ENCODE measurements around the gene MYL12A. TPM values are rescaled to one million over a fixed set of nuclear protein-coding genes. Genes with fewer than 3 reads are reported as not detected.
A peak's percentile ranks its signal among the peaks of the same experiment; 100 is the strongest.

The MYL12A gene
- total RNA-seq, 1 donor from 2014 or later, result 702 TPM

DNA sequence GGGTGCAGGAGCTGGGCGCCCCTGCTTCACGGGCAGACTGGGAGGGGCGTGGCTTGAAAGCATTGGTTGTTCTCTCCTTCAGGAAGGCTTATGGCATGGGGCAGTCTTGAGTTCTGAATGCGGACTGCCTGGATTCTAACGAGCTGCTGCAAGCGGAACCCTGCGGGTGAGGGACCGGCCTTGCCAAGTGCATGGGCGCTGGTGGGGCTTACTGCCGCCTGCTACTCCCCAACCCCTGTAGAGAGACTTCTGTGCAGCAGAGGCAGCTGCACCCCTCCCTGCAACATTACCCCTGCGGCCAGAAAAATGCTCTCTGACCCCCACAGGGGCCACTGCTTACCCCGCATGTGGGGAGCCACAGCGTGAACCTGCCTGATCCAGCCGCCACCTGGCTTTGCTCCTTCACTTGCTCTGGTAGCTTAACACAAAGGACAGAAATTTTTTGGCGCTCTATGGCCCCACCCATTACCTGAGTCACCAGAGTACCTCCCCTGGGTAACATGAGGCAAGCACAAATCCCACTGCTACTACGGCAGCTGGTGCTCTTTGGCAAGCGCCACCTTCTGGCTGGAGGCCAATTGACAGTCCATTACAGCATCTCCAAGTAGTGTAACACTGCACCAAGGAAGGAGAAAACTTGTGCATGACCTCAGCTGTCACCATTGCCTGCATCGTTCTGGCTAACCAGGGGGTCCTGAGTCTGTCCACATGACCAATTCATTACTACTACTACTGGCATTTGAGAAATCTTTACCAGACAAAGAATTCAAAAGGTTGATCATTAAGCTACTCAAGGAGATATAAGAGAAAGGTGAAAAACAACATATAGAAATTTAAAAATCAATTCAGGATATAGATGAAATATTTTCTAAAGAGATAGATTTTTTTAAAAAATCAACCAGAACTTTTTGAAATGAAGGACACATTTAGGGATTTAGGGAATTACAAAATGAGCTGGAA is 49.7 kb downstream of the MYL12A start:
- no peak for FAIRE-seq

GRCh38 chr18:3304832-3305231 is 57.2 kb downstream of the MYL12A start:
- no peak for TF ChIP-seq CTCF (IDR thresholded peaks at IDR 0.05; ENCODE audit: insufficient read depth, low read length, severe bottlenecking)
- DNase-seq (ENCODE audit: low read depth) (no peak), FAIRE-seq (no peak)
- no peaks in the 10 kb centered on the region for H3K36me3 ChIP-seq (ENCODE audit: control insufficient read depth, insufficient read depth, low read length)
- no peaks in the 10 kb centered on the region for H3K27me3 ChIP-seq (ENCODE audit: control insufficient read depth, insufficient read depth, low read length)
- no peak overlapping the region for H3K4me3 ChIP-seq (ENCODE audit: low read depth, low read length)

More for the DNA sequence above, 49.7 kb downstream of the MYL12A start:
- Histone ChIP-seq H3K27me3 (ENCODE audit: control insufficient read depth, insufficient read depth, low read length) (no peaks in the 10 kb centered on the region), H3K4me3 (ENCODE audit: low read depth, low read length) (peak overlapping the region; percentile 61), H3K36me3 (ENCODE audit: control insufficient read depth, insufficient read depth, low read length) (no peaks in the 10 kb centered on the region)
- peak; percentile 92 for DNase-seq (ENCODE audit: low read depth)
- TF ChIP-seq CTCF (IDR thresholded peaks at IDR 0.05; ENCODE audit: insufficient read depth, low read length, severe bottlenecking), result peak; percentile 73

GRCh38 chr18:3305354-3305762 is 57.8 kb downstream of the MYL12A start:
- Histone ChIP-seq H3K36me3 (ENCODE audit: control insufficient read depth, insufficient read depth, low read length) (no peaks in the 10 kb centered on the region), H3K27me3 (ENCODE audit: control insufficient read depth, insufficient read depth, low read length) (no peaks in the 10 kb centered on the region), H3K4me3 (ENCODE audit: low read depth, low read length) (no peak overlapping the region)
- DNase-seq (ENCODE audit: low read depth) (peak; percentile 99), FAIRE-seq (peak; percentile 50)
- no peak for TF ChIP-seq CTCF (IDR thresholded peaks at IDR 0.05; ENCODE audit: insufficient read depth, low read length, severe bottlenecking)

Other genes starting within 250 kb of the MYL12A start
- 6.0 and 6.3 TPM in 2 replicates for gene LPIN2, start 234.7 kb upstream of the MYL12A start, total RNA-seq
- 0.26 and 0.38 TPM in 2 replicates for gene MYOM1, start 27.8 kb upstream of the MYL12A start, total RNA-seq
- 610 and 649 TPM in 2 replicates for gene MYL12B, start 14.3 kb downstream of the MYL12A start, total RNA-seq
- gene TGIF1, start 202.4 kb downstream of the MYL12A start, total RNA-seq, result 198 and 441 TPM in 2 replicates